ENCODE data around the gene HIRA.

GRCh38 chr22:19291580-19292457 lies 139.7 kb downstream of the HIRA start, which contains the start of gene CLTCL1:
- TF ChIP-seq SIRT6 (IDR thresholded peaks at IDR 0.05; ENCODE audit: low read length) (no peak), RAD21 (IDR thresholded peaks at IDR 0.05 in 1 of 2, conservative IDR thresholded peaks at IDR 0.05 in 1 of 2; ENCODE audit: low read depth in 2 of 2, low read length in 2 of 2) (no peak), POLR2A (IDR thresholded peaks at IDR 0.05; ENCODE audit: control extremely low read depth in 1 of 2, low read depth in 2 of 2, low read length in 2 of 2) (peak in 1 of 2 experiments; percentile 65; a peak in 2 of 3 replicates), MAX (IDR thresholded peaks at IDR 0.05) (peak; percentile 43; the same call in 1 of the 2 replicates), EP300 (IDR thresholded peaks at IDR 0.05; ENCODE audit: borderline replicate concordance in 1 of 2, low read depth in 2 of 2, low read length in 2 of 2) (no peak), EZH2 (IDR thresholded peaks at IDR 0.05; ENCODE audit: low read depth, low read length, severe bottlenecking) (no peak), SIX5 (IDR thresholded peaks at IDR 0.05; ENCODE audit: low read depth, low read length) (no peak), POLR2AphosphoS5 (IDR thresholded peaks at IDR 0.05; ENCODE audit: low read depth, low read length) (peak; percentile 48; the same call in 1 of the 2 replicates), BCL11A (IDR thresholded peaks at IDR 0.05; ENCODE audit: low read depth in 2 of 2, low read length in 2 of 2) (no peak)
- TF ChIP-seq, protein P1, sequence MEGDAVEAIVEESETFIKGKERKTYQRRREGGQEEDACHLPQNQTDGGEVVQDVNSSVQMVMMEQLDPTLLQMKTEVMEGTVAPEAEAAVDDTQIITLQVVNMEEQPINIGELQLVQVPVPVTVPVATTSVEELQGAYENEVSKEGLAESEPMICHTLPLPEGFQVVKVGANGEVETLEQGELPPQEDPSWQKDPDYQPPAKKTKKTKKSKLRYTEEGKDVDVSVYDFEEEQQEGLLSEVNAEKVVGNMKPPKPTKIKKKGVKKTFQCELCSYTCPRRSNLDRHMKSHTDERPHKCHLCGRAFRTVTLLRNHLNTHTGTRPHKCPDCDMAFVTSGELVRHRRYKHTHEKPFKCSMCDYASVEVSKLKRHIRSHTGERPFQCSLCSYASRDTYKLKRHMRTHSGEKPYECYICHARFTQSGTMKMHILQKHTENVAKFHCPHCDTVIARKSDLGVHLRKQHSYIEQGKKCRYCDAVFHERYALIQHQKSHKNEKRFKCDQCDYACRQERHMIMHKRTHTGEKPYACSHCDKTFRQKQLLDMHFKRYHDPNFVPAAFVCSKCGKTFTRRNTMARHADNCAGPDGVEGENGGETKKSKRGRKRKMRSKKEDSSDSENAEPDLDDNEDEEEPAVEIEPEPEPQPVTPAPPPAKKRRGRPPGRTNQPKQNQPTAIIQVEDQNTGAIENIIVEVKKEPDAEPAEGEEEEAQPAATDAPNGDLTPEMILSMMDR (IDR thresholded peaks at IDR 0.05; ENCODE audit: control extremely low read depth in 1 of 3, insufficient read depth in 1 of 3, low read depth in 1 of 3, low read length in 3 of 3): no peak
- TF ChIP-seq, protein P2, sequence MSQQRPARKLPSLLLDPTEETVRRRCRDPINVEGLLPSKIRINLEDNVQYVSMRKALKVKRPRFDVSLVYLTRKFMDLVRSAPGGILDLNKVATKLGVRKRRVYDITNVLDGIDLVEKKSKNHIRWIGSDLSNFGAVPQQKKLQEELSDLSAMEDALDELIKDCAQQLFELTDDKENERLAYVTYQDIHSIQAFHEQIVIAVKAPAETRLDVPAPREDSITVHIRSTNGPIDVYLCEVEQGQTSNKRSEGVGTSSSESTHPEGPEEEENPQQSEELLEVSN (IDR thresholded peaks at IDR 0.05): 0 out of 2 replicates have a peak, but pooled peaks have one; percentile 12
